GM08714 (cell line): ENCODE measurements around the gene NKX3-2.

ENCODE experiments used
- H3K4me3 ChIP-seq: fragments of 200-500 bp; sonication (Bioruptor generic); 2 replicates; pipeline ENCODE4 v1.5.1; 2014; ENCODE audit warnings: mild to moderate bottlenecking, low read length, inconsistent platforms
- ZNF274 ChIP-seq: IDR thresholded peaks from 2 replicates; pipeline ENCODE4 v1.6.1; 2012; ENCODE audit warnings: mild to moderate bottlenecking, low read depth, low read length

The NKX3-2 gene

GRCh38 chr4:13529128-13529919, 15.0 kb downstream of the NKX3-2 start:
- no peak overlapping the region; the same call in 1 of the 2 replicates for H3K4me3 ChIP-seq
- TF ChIP-seq ZNF274, result no peak

- no peak for TF ChIP-seq ZNF274
- no peak overlapping the region; the same call in 1 of the 2 replicates for H3K4me3 ChIP-seq
Observed at GRCh38 chr4:13528821-13529127, 15.5 kb downstream of the NKX3-2 start.

GRCh38 chr4:13527981-13528820, 16.1 kb downstream of the NKX3-2 start:
- H3K4me3 ChIP-seq, result peak overlapping the region; percentile 0; the same call in 1 of the 2 replicates

GRCh38 chr4:13527192-13527980, 16.9 kb downstream of the NKX3-2 start:
- no peak overlapping the region for H3K4me3 ChIP-seq
- no peak for TF ChIP-seq ZNF274

More at GRCh38 chr4:13527981-13528820, 16.1 kb downstream of the NKX3-2 start:
- no peak for TF ChIP-seq ZNF274

GRCh38 chr4:13526658-13527057, 17.6 kb downstream of the NKX3-2 start:
- no peak for TF ChIP-seq ZNF274
- H3K4me3 ChIP-seq, result no peak overlapping the region

- no peak overlapping the region for H3K4me3 ChIP-seq
- TF ChIP-seq ZNF274, result no peak
Observed at GRCh38 chr4:13525606-13526281, 18.6 kb downstream of the NKX3-2 start.

GRCh38 chr4:13524504-13525243, 19.6 kb downstream of the NKX3-2 start:
- TF ChIP-seq ZNF274, result no peak
- no peak overlapping the region for H3K4me3 ChIP-seq

GRCh38 chr4:13523591-13524503, 20.5 kb downstream of the NKX3-2 start:
- no peak overlapping the region for H3K4me3 ChIP-seq
- TF ChIP-seq ZNF274, result no peak

GRCh38 chr4:13523105-13523477, 21.2 kb downstream of the NKX3-2 start:
- H3K4me3 ChIP-seq, result no peak overlapping the region

GRCh38 chr4:13522282-13523104, 21.8 kb downstream of the NKX3-2 start:
- no peak for TF ChIP-seq ZNF274
- no peak overlapping the region for H3K4me3 ChIP-seq

More at GRCh38 chr4:13523105-13523477, 21.2 kb downstream of the NKX3-2 start:
- TF ChIP-seq ZNF274, result no peak

GRCh38 chr4:13521047-13521446, 23.3 kb downstream of the NKX3-2 start:
- H3K4me3 ChIP-seq, result no peak overlapping the region
- no peak for TF ChIP-seq ZNF274
